ENCODE results near the gene FOXL1. TPM values are rescaled to one million over a fixed set of nuclear protein-coding genes. Genes with fewer than 3 reads are reported as not detected.

FOXL1 gene
- total RNA-seq, 1 donor from 2014 or later: 0.07 TPM

- Mint-ChIP-seq H3K27me3 (ENCODE audit: insufficient read depth, low read depth) (peaks cover 2% of the 10 kb centered on the region), H3K4me1 (peaks cover 17% of the 10 kb centered on the region), H3K27ac (no peak overlapping the region), H3K4me3 (no peak overlapping the region), H3K9me3 (no peaks in the 10 kb centered on the region), H3K36me3 (no peaks in the 10 kb centered on the region)
- no peak for DNase-seq (ENCODE audit: low spot score)
- Histone ChIP-seq H3K79me2 (ENCODE audit: low read depth) (no peaks in the 10 kb centered on the region), H3K27me3 (no peaks in the 10 kb centered on the region), H3K36me3 (no peaks in the 10 kb centered on the region), H3K4me3 (no peak overlapping the region), H2AFZ (replicated peaks) (no peak overlapping the region), H3K9ac (no peak overlapping the region), H3K4me2 (no peak overlapping the region), H4K20me1 (ENCODE audit: low read depth) (no peaks in the 10 kb centered on the region), H3K4me1 (no peaks in the 10 kb centered on the region), H3K27ac (no peak overlapping the region), H3F3A (ENCODE audit: low read depth) (no peaks in the 10 kb centered on the region), H3K9me3 (ENCODE audit: low read depth) (no peaks in the 10 kb centered on the region)
- no peak for TF ChIP-seq EZH2phosphoT487 (IDR thresholded peaks at IDR 0.05)
- no peak for TF ChIP-seq EZH2 (IDR thresholded peaks at IDR 0.05)
- no peak for TF ChIP-seq CTCF (IDR thresholded peaks at IDR 0.05)
Observed at GRCh38 chr16:86616906-86617305, 38.6 kb downstream of the FOXL1 start.

GRCh38 chr16:86618431-86619238, 40.3 kb downstream of the FOXL1 start:
- H4K20me1 ChIP-seq (ENCODE audit: low read depth): no peaks in the 10 kb centered on the region
- Mint-ChIP-seq H3K27me3 (ENCODE audit: insufficient read depth, low read depth) (peaks cover 2% of the 10 kb centered on the region), H3K36me3 (no peaks in the 10 kb centered on the region), H3K9me3 (no peaks in the 10 kb centered on the region), H3K4me1 (peaks cover 20% of the 10 kb centered on the region), H3K27ac (no peak overlapping the region), H3K4me3 (no peak overlapping the region)
- H3K79me2 ChIP-seq (ENCODE audit: low read depth): no peaks in the 10 kb centered on the region
- DNase-seq (ENCODE audit: low spot score): no peak
- H3K9ac ChIP-seq: no peak overlapping the region
- H3K9me3 ChIP-seq (ENCODE audit: low read depth): no peaks in the 10 kb centered on the region
- H3K27ac ChIP-seq: no peak overlapping the region
- H3K36me3 ChIP-seq: no peaks in the 10 kb centered on the region
- no peaks in the 10 kb centered on the region for H3F3A ChIP-seq (ENCODE audit: low read depth)
- H3K4me2 ChIP-seq: no peak overlapping the region
- no peak for TF ChIP-seq EZH2 (IDR thresholded peaks at IDR 0.05)
- no peak for TF ChIP-seq CTCF (IDR thresholded peaks at IDR 0.05)
- no peak for TF ChIP-seq EZH2phosphoT487 (IDR thresholded peaks at IDR 0.05)
- H3K27me3 ChIP-seq: no peaks in the 10 kb centered on the region
- no peaks in the 10 kb centered on the region for H3K4me1 ChIP-seq
- H2AFZ ChIP-seq (replicated peaks): no peak overlapping the region
- H3K4me3 ChIP-seq: no peak overlapping the region

GRCh38 chr16:86619239-86619794, 41.0 kb downstream of the FOXL1 start:
- H3K4me1 Mint-ChIP-seq: peaks cover 13% of the 10 kb centered on the region
- no peak overlapping the region for H3K27ac Mint-ChIP-seq
- no peaks in the 10 kb centered on the region for H4K20me1 ChIP-seq (ENCODE audit: low read depth)
- no peak overlapping the region for H3K9ac ChIP-seq
- H3K79me2 ChIP-seq (ENCODE audit: low read depth): no peaks in the 10 kb centered on the region
- DNase-seq (ENCODE audit: low spot score): no peak
- H3K36me3 ChIP-seq: no peaks in the 10 kb centered on the region
- H3K9me3 ChIP-seq (ENCODE audit: low read depth): no peaks in the 10 kb centered on the region
- H3K4me3 ChIP-seq: no peak overlapping the region
- TF ChIP-seq EZH2 (IDR thresholded peaks at IDR 0.05): no peak
- TF ChIP-seq EZH2phosphoT487 (IDR thresholded peaks at IDR 0.05): no peak
- no peak for TF ChIP-seq CTCF (IDR thresholded peaks at IDR 0.05)
- no peaks in the 10 kb centered on the region for H3K27me3 ChIP-seq
- H3K27me3 Mint-ChIP-seq (ENCODE audit: insufficient read depth, low read depth): peaks cover 2% of the 10 kb centered on the region
- no peaks in the 10 kb centered on the region for H3F3A ChIP-seq (ENCODE audit: low read depth)
- no peaks in the 10 kb centered on the region for H3K9me3 Mint-ChIP-seq
- no peak overlapping the region for H3K4me2 ChIP-seq
- no peak overlapping the region for H2AFZ ChIP-seq (replicated peaks)
- no peak overlapping the region for H3K27ac ChIP-seq
- H3K4me3 Mint-ChIP-seq: no peak overlapping the region
- H3K36me3 Mint-ChIP-seq: no peaks in the 10 kb centered on the region
- no peaks in the 10 kb centered on the region for H3K4me1 ChIP-seq

Measured in neural progenitor cell (in vitro differentiated cells).